ENCODE results near the gene ZNF385D.
A peak's percentile ranks its signal among the peaks of the same experiment; 100 is the strongest.

ZNF385D gene

DNA sequence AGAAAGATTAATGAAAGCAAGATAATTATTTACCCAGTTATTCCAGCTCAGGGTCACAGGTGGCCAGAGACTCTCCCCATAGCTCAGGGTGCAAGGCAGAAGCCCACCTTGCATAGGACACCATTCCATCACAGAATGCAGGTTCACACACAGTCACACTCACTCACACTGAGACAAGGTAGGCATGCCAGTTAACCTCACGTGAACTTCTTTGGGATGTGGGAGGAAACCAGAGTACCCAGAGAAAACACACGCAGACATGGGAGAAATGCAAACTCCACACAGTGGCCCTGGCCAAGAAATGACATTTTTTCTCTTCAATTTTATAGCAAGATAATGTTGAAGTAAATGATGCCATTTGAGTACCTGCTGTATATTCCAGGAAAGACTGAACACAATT, 106.7 kb downstream of the ZNF385D start:
- DNase-seq (ENCODE audit: insufficient read length, low spot score) (no peak), FAIRE-seq (no peak)
- TF ChIP-seq CTCF (IDR thresholded peaks at IDR 0.05; ENCODE audit: insufficient read depth, missing control alignments): no peak

DNA sequence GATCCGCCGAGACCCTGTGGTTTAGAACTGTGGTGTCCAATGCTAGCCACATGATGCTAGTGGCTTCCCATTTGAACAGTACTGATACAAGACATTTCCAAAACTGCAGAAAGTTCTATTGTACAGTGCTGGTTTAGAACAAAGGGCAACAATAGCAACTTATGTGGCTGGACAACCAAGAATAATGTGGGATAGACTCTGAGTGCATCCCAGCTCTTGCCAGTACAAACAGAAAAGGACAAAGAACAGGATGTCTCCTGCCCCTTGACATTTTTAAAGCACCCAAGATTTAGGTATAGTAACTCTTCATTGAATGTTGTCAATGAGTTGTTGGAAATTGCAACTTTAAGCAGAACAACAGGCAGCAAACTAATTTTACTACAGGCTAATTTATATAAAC, 107.3 kb downstream of the ZNF385D start:
- DNase-seq (ENCODE audit: insufficient read length, low spot score): no peak
- FAIRE-seq: no peak
- no peak for TF ChIP-seq CTCF (IDR thresholded peaks at IDR 0.05; ENCODE audit: insufficient read depth, missing control alignments)

GRCh38 chr3:21642433-21642832, 108.6 kb downstream of the ZNF385D start:
- DNase-seq (ENCODE audit: insufficient read length, low spot score) (no peak), FAIRE-seq (no peak)
- TF ChIP-seq CTCF (IDR thresholded peaks at IDR 0.05; ENCODE audit: insufficient read depth, missing control alignments): no peak

DNA sequence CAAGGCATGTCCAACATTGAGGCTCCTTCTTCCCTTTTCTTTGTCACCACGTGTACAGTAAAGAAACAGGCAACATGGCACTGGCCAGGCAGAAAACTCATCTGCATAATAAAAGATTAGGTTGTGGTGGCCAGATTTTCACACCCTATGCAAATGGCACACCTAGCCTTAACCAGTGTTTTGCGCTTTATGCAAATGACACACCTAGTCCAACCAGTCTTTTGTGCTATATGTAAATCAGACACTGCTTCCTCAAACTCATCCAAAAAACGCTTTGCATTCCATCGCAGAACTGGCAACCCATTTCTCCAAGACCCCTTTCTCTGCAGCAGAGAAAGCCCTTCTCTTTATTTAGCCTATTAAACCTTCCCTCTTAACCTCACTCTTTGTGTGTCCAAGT, 109.1 kb downstream of the ZNF385D start:
- no peak for DNase-seq (ENCODE audit: insufficient read length, low spot score)
- FAIRE-seq: no peak
- TF ChIP-seq CTCF (IDR thresholded peaks at IDR 0.05; ENCODE audit: insufficient read depth, missing control alignments): no peak

DNA sequence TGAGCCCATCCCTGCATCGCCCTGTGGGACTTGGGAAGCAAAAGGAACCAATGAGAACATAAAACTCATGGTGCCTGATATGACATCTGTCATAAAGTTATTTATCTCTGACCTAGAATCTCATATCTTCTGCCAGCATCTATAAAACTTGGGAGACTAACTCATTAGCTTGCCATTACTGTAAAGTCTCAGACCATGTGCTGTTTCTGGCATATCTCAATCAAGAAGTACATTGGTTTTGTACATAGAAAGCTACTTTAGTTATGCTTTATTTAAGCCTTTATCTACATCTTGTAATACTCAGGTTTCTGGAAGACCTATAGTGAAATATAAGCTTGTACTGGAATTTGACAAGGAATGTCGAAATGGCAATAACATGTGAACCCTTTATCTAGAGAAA, 112.5 kb downstream of the ZNF385D start:
- FAIRE-seq: peak; percentile 32
- DNase-seq (ENCODE audit: insufficient read length, low spot score): no peak
- TF ChIP-seq CTCF (IDR thresholded peaks at IDR 0.05; ENCODE audit: insufficient read depth, missing control alignments): no peak

- no peak for FAIRE-seq
- no peak for TF ChIP-seq CTCF (IDR thresholded peaks at IDR 0.05; ENCODE audit: insufficient read depth, missing control alignments)
- no peak for DNase-seq (ENCODE audit: insufficient read length, low spot score)
Observed at GRCh38 chr3:21634112-21634511, 116.9 kb downstream of the ZNF385D start.

- no peak for FAIRE-seq
- TF ChIP-seq CTCF (IDR thresholded peaks at IDR 0.05; ENCODE audit: insufficient read depth, missing control alignments): no peak
- no peak for DNase-seq (ENCODE audit: insufficient read length, low spot score)
Observed at GRCh38 chr3:21624524-21624923, 126.5 kb downstream of the ZNF385D start.
